ENCODE results near the gene ATP8A2. TPM values are rescaled to one million over a fixed set of nuclear protein-coding genes. Genes with fewer than 3 reads are reported as not detected.

Gene ATP8A2
- total RNA-seq, 1 experiment from 2014 or later = 0.34 TPM

DNA sequence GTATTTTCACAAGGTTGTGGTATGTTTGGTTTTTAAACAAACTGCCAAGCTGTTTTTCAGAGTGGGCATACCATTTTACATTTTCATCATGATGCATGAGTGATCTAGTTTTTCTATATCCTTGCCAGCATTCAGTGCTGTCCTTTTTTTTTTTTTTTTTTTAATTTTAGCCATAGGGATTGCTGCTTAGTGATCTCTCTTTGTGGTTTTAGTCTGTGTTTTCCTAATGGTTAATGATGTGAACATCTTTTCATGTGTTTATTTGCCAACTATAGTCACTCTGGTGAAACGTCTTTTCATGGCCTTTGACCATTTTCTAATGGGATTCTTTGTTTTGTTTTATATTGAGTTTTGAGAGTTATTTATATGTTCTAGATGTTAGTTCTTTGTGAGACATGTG is 620.3 kb downstream of the ATP8A2 start:
- DNase-seq = no peak
- H3K27me3 ChIP-seq = no peaks in the 10 kb centered on the region
- no peak overlapping the region for H3K27ac ChIP-seq
- no peak overlapping the region for H3K4me3 ChIP-seq
- no peaks in the 10 kb centered on the region for H3K9me3 ChIP-seq (replicated peaks)
- H3K4me1 ChIP-seq = no peaks in the 10 kb centered on the region
- no peaks in the 10 kb centered on the region for H3K36me3 ChIP-seq

DNA sequence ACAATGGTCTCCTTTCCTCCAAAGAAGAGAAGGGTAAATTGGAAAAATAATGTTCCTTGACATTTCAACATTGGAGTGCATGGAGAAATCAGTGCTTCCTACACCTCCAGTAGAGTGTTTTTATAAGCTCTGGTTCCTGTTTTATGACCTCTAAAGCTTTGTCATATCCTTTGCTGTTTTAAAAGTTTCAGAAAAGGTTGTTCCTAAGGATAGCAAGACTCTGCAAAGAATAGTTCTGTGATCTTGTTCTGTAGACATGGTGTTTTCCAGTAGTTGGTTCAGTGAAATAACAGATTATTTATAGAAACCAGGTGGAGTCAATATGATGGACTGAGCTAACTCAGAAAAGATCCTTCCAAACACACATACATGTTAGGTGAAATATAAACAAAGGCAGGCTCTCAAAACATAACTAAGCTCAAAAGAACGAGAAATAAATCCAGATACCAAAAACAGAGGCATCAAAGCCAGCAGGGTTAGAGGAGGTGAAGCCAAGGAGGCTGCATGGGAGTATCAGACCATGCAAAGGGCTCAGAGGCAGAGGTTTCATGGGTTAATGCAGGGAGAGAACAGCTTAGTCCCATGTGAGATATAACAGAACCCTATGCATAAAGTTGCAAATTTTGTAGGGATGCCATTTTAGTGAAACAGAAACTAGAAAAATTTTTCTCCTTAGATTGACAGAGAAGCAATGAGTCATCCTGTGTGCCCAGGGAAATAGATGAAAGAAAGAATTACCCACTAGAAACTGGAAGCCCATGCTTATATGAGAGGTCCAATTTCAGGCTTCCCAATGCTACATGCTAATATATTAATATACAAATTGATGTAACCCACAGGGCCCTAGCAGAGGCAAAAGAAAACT is 635.7 kb downstream of the ATP8A2 start:
- DNase-seq = no peak
- no peaks in the 10 kb centered on the region for H3K27me3 ChIP-seq
- peaks cover 15% of the 10 kb centered on the region for H3K9me3 ChIP-seq (replicated peaks)
- H3K36me3 ChIP-seq = no peaks in the 10 kb centered on the region
- H3K27ac ChIP-seq = no peak overlapping the region
- H3K4me3 ChIP-seq = no peak overlapping the region
- H3K4me1 ChIP-seq = peaks cover 2% of the 10 kb centered on the region; the same call in 1 of the 2 replicates

DNA sequence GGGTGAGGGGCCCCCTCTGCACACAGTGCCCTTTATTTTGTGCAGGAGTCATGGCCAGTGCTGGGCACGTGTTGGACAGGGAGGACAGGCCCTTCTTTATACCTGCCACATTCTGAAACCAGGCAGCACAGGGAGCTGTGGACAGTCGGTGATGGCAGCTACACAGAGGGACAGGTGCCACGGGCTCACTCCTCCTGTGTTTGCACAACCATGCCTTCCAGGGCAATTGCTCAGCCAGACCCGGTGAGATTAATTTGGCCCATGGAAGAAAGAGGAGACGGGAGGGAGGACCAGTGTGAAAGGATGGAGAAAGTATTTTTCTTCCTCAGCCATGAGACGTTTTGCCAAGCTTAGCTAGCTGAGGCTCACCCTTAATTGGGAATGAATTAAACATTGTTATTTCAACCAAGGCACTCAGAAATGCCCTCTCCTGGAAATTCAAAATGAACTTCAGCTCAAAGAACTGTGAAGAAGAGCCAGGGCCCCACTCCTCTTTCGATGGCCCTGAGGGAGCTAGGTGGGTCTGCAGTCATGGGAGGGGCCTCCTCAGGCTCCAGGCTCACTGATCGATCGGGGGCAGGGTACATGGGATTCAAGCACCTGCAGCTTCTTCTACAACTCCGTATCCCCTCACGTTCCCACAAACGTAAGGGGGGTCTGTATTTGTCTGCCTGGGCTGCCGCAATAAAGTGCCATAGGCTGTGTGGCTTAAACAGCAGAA is 638.9 kb downstream of the ATP8A2 start:
- H3K9me3 ChIP-seq (replicated peaks) = peaks cover 4% of the 10 kb centered on the region; the same call in 1 of the 2 replicates
- no peak overlapping the region for H3K27ac ChIP-seq
- H3K4me3 ChIP-seq = no peak overlapping the region
- DNase-seq = no peak
- H3K36me3 ChIP-seq = no peaks in the 10 kb centered on the region
- peaks cover 2% of the 10 kb centered on the region; the same call in 1 of the 2 replicates for H3K4me1 ChIP-seq
- H3K27me3 ChIP-seq = no peaks in the 10 kb centered on the region

DNA sequence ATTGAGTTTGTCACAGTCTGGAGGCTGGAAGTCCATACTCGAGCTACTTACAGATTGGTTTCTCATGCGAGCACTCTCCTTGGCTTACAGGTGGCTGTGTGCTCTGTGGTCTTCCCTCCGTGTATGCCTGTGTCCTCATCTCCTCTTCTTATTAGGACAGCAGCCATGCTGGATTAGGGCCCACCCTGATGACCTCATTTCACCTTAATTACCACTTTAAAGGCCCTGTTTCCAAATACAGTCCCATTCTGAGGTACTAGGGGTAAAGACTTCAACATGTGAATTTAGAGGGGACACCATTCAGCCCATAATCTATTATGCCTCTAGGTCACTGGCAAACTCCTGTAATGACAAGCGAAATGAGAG is 639.4 kb downstream of the ATP8A2 start:
- peaks cover 4% of the 10 kb centered on the region; the same call in 1 of the 2 replicates for H3K9me3 ChIP-seq (replicated peaks)
- H3K27ac ChIP-seq = no peak overlapping the region
- DNase-seq = no peak
- H3K36me3 ChIP-seq = no peaks in the 10 kb centered on the region
- H3K27me3 ChIP-seq = no peaks in the 10 kb centered on the region
- H3K4me1 ChIP-seq = peaks cover 2% of the 10 kb centered on the region; the same call in 1 of the 2 replicates
- no peak overlapping the region for H3K4me3 ChIP-seq

DNA sequence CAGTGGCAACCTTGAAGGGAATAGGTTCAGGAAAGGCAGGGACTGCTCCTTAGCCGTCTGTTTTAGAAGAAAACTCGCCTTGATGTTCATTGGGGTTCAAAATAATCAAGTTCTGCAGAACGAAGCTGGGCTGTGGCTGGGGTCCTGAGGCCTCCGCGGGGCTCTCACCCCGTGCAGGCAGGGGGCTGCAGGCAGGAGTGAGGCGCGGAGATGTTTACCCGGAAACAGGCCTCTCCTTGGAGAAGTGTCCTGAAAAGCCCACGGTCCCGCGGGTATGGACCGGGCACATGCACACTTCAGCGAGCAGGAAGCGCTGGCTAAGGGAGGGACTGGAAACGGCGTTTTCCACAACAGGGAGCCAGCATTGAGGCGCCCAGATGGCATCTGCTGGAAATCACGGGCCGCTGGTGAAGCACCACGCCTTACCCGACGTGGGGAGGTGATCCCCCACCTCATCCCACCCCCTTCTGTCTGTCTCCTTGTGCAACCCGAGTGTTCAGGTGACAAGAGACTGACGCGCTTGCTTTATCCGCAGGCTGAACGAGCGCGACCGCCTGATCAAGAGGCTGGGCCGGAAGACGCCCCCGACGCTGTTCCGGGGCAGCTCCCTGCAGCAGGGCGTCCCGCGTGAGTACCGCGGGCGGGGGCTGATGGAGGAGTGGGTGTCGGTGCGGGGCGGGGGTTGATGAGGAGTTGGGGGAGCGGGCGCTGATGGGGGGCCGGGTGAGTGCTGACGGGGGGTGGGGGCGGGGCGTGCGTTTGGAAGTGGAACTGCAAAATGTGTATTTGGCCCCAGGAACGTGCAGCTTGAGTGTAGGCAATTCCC is 640.4 kb downstream of the ATP8A2 start:
- Histone ChIP-seq H3K4me3 (no peak overlapping the region), H3K36me3 (no peaks in the 10 kb centered on the region), H3K27me3 (no peaks in the 10 kb centered on the region), H3K27ac (no peak overlapping the region), H3K9me3 (replicated peaks) (peaks cover 2% of the 10 kb centered on the region; the same call in 1 of the 2 replicates), H3K4me1 (peaks cover 8% of the 10 kb centered on the region)
- DNase-seq = no peak

DNA sequence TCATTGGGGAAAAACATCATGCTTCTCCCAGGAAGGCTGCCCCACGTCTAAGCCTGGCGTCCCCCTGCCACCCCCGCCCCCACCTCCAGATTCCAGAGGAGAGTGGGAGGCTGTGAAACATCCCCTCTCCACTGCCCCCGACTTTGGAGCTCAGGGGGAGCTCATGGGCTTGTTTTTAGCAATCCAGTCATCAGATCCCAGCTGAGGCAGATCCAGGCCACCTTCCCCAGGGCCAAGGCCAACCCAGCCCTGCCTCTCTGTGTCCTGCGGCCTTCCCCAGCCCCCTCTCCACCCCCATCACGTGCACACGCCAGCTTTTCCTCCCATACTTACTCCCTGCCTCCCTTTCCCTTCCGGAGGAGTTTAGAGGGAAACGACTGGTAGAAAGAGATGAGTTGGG is 641.2 kb downstream of the ATP8A2 start:
- Histone ChIP-seq H3K4me3 (no peak overlapping the region), H3K4me1 (peaks cover 13% of the 10 kb centered on the region), H3K27me3 (no peaks in the 10 kb centered on the region), H3K27ac (no peak overlapping the region), H3K36me3 (no peaks in the 10 kb centered on the region), H3K9me3 (replicated peaks) (no peaks in the 10 kb centered on the region)
- DNase-seq = no peak

DNA sequence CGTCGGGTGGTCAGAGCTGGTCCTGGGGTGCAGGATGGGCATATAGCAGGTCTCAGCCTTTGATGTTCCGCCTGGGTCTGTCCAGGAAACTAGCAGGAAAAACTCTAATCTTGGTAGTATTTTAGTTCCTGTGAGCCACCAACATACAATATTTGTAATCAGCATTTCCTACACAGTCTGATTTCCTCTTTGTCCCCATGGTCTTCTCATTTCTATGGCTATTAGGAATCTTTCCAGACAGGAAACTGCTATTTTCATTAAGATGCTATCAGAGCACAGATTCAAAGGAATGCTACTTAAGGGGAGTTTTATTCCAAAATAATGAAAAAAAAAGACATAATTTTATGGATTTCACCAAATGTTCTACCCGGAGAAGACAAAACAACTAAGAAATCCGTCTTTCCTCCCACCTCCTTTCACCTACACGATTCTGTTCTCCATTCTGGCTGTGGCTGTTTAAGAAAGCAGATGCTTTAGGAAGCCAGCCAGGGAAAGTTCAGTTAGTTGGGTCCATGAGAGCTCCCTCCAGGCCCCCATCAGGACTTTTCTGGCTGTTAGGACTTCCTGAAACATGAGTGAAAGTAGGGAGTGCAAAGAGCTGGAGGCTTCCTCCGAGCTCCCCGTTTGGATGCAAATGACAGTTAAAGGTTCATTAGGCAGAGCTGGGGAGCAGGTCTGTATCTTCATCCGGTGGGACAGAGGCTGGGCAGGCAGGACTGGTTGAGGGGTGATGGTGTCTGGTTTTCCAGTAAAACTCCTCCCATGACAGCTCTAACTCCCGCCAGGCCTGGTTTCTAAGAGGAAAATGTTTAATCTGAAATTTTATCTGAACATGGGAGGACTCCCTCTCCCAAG is 643.7 kb downstream of the ATP8A2 start:
- H3K36me3 ChIP-seq = no peaks in the 10 kb centered on the region
- no peak for DNase-seq
- peaks cover 30% of the 10 kb centered on the region for H3K4me1 ChIP-seq
- H3K4me3 ChIP-seq = no peak overlapping the region
- no peaks in the 10 kb centered on the region for H3K27me3 ChIP-seq
- H3K9me3 ChIP-seq (replicated peaks) = no peaks in the 10 kb centered on the region
- no peak overlapping the region for H3K27ac ChIP-seq

DNA sequence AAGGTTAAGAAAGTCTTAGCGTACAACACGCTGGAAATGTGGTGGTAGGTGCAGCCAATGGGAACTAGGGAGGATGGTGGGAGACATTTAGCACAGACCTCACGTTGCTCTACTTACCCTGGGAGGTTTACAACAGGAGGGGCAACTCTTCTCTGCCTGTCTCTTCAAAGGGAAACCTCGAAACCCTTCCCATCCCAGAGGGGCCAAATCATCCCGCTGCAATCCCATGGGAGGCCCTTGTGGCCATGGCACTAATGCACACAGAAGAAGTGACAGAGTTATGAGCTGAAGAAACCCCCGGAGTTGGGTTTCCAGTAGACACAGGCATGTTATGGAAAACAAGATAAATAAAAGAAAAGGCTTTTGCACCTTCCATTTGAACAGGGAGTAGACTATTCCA is 644.4 kb downstream of the ATP8A2 start:
- no peak overlapping the region for H3K4me3 ChIP-seq

DNA sequence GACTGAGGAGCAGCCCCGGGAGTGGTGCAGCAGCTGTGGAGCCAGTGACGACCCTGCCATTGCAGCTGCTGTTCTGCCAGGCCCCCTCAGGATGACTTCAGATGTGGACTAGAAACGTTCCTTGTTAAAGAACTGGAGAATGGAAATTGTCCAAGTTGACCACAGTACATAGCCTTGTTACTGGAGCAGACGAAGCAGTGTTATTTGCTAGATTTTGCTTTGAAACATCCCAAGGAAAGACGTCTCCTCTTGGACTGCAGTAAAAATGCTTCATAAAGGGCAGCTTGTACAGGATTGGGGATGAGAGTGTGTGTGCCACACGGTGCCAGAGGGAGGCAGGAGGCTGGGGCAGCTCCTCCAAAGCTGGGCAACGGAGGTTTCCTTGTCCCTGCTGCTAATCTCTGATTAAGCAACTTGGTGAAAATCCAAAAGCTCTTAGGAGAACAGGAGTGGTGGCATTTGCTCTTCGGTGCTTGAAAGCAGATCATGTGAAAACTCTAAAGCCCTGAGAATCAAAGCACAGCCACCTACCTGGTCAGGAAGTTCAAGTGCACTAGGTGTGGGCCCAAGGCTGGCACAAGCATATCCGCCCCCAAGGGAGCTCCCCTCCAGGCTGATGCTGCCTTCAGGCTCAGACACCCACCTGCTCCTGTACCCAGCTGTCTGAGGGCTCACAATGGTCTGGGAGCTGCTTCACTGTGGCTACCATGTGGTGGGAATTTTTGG is 645.6 kb downstream of the ATP8A2 start:
- no peaks in the 10 kb centered on the region for H3K36me3 ChIP-seq
- peak overlapping the region; percentile 73 for H3K27ac ChIP-seq
- H3K4me1 ChIP-seq = peaks cover 49% of the 10 kb centered on the region
- H3K4me3 ChIP-seq = no peak overlapping the region
- DNase-seq = peak; percentile 80 to 86
- no peaks in the 10 kb centered on the region for H3K27me3 ChIP-seq
- no peaks in the 10 kb centered on the region for H3K9me3 ChIP-seq (replicated peaks)

More for the DNA sequence above, 644.4 kb downstream of the ATP8A2 start:
- Histone ChIP-seq H3K4me1 (peaks cover 37% of the 10 kb centered on the region), H3K36me3 (no peaks in the 10 kb centered on the region), H3K27ac (no peak overlapping the region), H3K27me3 (no peaks in the 10 kb centered on the region), H3K9me3 (replicated peaks) (no peaks in the 10 kb centered on the region)
- DNase-seq = no peak

DNA sequence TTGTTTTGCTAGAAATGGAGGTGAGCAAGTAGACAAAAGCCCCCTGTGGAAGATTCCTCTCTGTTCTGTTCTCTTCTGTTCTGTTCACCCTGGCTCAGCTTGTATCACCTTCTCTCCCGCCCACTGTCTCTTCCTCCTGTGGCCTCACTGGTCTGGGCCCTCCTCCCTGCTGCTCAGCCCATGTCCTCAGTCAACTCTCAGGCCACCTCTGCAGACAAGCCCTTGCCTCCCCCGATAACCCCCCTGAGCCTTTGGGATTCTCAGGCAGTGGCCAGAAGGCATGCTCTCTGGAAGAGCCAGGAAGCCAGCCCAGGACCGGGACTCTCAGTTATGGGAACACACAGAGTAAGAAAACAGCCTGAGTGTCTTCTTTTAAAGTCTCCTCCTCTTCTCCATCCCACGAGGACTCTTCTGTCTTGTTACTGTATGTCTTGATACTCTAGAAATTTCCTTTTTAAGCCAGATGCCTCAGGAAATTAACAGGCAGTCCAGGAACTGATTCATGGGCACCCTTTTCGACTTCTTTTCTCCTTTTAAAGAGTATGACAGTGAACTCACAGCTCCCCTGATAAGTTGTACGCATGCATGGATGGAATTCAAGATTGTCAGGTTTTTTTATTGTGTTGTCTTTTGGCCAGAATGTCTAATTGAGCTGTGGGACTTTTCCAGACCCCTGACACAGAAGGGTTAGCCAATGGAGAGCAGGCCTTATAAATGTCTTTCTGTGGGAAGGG is 646.3 kb downstream of the ATP8A2 start:
- Histone ChIP-seq H3K4me3 (no peak overlapping the region), H3K36me3 (no peaks in the 10 kb centered on the region), H3K27ac (peak overlapping the region; percentile 73), H3K4me1 (peaks cover 54% of the 10 kb centered on the region), H3K27me3 (no peaks in the 10 kb centered on the region), H3K9me3 (replicated peaks) (no peaks in the 10 kb centered on the region)
- peak in 1 of 2 experiments; percentile 50 for DNase-seq

DNA sequence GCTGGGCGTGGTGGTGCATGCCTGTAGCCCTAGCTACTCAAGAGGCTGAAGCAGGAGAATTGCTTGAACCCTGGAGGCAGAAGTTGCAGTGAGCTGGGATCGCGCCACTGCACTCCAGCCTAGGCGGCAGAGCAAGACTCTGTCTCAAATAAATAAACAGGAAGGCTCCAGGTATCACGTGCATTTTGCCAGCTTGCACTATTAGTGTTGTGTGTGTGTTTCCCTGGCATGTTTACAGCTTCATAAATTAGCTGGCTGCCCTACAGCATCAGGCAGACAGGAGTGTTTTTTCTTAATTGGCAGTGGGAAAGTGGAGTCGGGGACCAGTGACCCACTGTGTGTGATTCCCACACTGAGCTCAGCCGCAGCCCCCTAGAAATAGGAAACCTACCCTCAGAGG is 647.5 kb downstream of the ATP8A2 start:
- no peaks in the 10 kb centered on the region for H3K36me3 ChIP-seq
- no peak overlapping the region for H3K4me3 ChIP-seq
- H3K27me3 ChIP-seq = no peaks in the 10 kb centered on the region
- no peak for DNase-seq
- no peaks in the 10 kb centered on the region for H3K9me3 ChIP-seq (replicated peaks)
- peaks cover 66% of the 10 kb centered on the region for H3K4me1 ChIP-seq
- no peak overlapping the region for H3K27ac ChIP-seq

DNA sequence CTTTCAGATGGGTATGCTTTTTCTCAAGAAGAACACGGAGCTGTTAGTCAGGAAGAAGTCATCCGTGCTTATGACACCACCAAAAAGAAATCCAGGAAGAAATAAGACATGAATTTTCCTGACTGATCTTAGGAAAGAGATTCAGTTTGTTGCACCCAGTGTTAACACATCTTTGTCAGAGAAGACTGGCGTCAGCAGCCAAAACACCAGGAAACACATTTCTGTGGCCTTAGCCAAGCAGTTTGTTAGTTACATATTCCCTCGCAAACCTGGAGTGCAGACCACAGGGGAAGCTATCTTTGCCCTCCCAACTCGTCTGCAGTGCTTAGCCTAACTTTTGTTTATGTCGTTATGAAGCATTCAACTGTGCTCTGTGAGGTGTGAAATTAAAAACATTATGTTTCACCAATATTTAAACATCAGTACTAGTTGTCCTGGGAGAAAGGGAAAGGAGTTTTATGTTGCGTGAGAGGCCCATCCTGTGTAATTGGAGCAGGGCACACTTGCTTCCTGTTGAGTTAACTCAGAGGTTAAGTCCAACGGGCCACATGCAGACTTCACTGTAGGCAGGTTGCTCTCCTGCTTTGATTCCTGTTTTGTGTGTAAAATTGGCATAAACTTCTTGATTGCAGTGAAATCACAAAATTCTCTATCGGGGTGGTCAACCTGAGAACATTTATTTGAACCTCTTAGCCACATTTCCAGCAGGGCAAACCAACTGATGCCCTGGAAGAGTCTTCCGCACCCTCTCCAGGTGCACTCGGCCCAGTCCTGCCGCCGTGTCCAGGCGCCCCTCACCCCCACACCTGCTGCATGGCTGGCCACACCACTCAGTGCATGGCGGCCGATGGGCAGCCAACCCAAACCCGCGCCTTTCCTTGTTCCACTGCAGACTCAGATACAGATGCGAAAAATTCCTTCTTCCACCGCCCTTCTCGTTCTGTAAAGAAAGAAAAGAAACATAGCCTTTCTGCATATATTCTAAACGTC is 648.4 kb downstream of the ATP8A2 start:
- Histone ChIP-seq H3K4me3 (no peak overlapping the region), H3K36me3 (no peaks in the 10 kb centered on the region), H3K27me3 (no peaks in the 10 kb centered on the region), H3K4me1 (peaks cover 75% of the 10 kb centered on the region), H3K9me3 (replicated peaks) (no peaks in the 10 kb centered on the region), H3K27ac (0 out of 2 replicates have a peak overlapping the region, but pooled peaks have one; percentile 7)
- peak; percentile 26 to 62 for DNase-seq

Measured in SJCRH30 (cell line).